Ovary (tissue), 9 donors: ENCODE measurements around the gene TKFC. TPM values are rescaled to one million over a fixed set of nuclear protein-coding genes. Genes with fewer than 3 reads are reported as not detected.

Source experiments
- DNase-seq, 5 donors: peaks; one replicate each; pipeline ENCODE4 v3.0.0-alpha.2; 2019 to 2020
- H3K27ac ChIP-seq, 2 donors: fragments of 200-600 bp; one replicate each; pipeline versions ENCODE4 v1.5.1 to v1.8.0; 2019 to 2022
- H3K27me3 ChIP-seq: fragments of 200-600 bp; one replicate; pipeline ENCODE4 v1.8.0; 2022
- H3K36me3 ChIP-seq: fragments of 200-600 bp; sonication (generic); one replicate; pipeline ENCODE4 v1.5.1; 2019
- H3K4me1 ChIP-seq: one replicate; pipeline ENCODE4 v1.8.1; 2013; ENCODE audit warnings: mild to moderate bottlenecking, moderate library complexity; ENCODE audit not compliant: insufficient read depth
- H3K4me3 ChIP-seq: fragments of 200-600 bp; sonication (generic); one replicate; pipeline ENCODE4 v1.5.1; 2017
- H3K9me3 ChIP-seq, 2 donors: fragments of 200-600 bp in 1 of 2; sonication (generic) in 1 of 2; one replicate each; pipeline versions ENCODE4 v1.5.1 to v1.8.1; 2013 to 2019; ENCODE audit warnings: mild to moderate bottlenecking in 1 of 2, moderate library complexity in 1 of 2
- CTCF ChIP-seq, 3 donors: fragments of 450-650 bp in 2 of 3; fragments of 200-600 bp in 1 of 3; IDR thresholded peaks; one replicate each; pipeline versions ENCODE4 v1.5.1 to v1.8.0; 2016 to 2022; ENCODE audit warnings: antibody characterized with exemption in 3 of 3, mild to moderate bottlenecking in 1 of 3
- EP300 ChIP-seq: sonication (generic); formaldehyde crosslinking; IDR thresholded peaks from one replicate; pipeline ENCODE4 v1.6.1; 2017; ENCODE audit warnings: antibody characterized with exemption
- POLR2A ChIP-seq: fragments of 450-650 bp; IDR thresholded peaks from one replicate; pipeline ENCODE4 v1.6.1; 2017; ENCODE audit warnings: antibody characterized with exemption, mild to moderate bottlenecking, moderate library complexity
- WGBS, 3 donors: extraction: QIAGEN DNeasy Blood & Tissue Kit in 1 of 3; methylation state at CpG; one replicate each; pipeline versions ENCODE4 v1.1.5 to v1.1.7; 2013 to 2017; 5-methylcytosine and 5-hydroxymethylcytosine counted together
- intact Hi-C, 4 donors: fragments of 100-400 bp; cut with DNase I; formaldehyde crosslinking; loops; one replicate each; pipeline versions ENCODE4 v1.11.0 to v1.15.1; 2022 to 2023
- polyA plus RNA-seq, 2 donors: library from polyadenylated mRNA; stranded (reverse); fragments of 200-250 nt in 1 of 2; fragments of 350-450 nt in 1 of 2; fragmentation: Illumina TruSeq in 1 of 2; extraction: RNeasy Lipid Tissue Mini Kit (QIAGEN cat#74804) in 1 of 2; gene quantifications; one replicate each; pipeline ENCODE4 v1.2.3, GENCODE V29; 2013 to 2014
- total RNA-seq, 7 donors: library from RNA; depleted of rRNA in 2 of 7; stranded (reverse); fragments of >200 nt in 2 of 7; fragmentation: NEBNext Ultra II Directional in 3 of 7; extraction: Animal tissue kit (Norgen Biotek cat#: 25700) in 3 of 7; gene quantifications; one replicate each; pipeline versions ENCODE4 v1.1.0 to v1.2.4, GENCODE V29; 2016 to 2023
- donor health status: DM: no; HTN: no; CAD: no; lungs with moderate emphysema.
- donor health status: DM: no; HTN: no; CAD: no.
- donor health status: Bipolar disorder and iron deficiency.
- donor health status: DM: yes; HTN: yes; CAD: no.
- donor health status: DM: no; HTN: no; CAD: no.
- donor health status: DM: yes; HTN: yes; CAD: no.

TKFC gene
- total and polyA plus RNA-seq, 9 donors, result 19.0 to 41.4 (median 30.4) TPM

- intact Hi-C loops, result no loop called here
These were observed 24.3 kb downstream of the TKFC start for GRCh38 chr11:61357233-61357893.

GRCh38 chr11:61357894-61358239 is 24.8 kb downstream of the TKFC start:
- Histone ChIP-seq H3K27ac (no peak overlapping the region), H3K27me3 (no peaks in the 10 kb centered on the region), H3K36me3 (no peaks in the 10 kb centered on the region), H3K4me1 (peaks cover 2% of the 10 kb centered on the region), H3K4me3 (no peak overlapping the region), H3K9me3 (no peaks in the 10 kb centered on the region)
- 93 to 96% (median 94%) methylated on average over 6 of the region's 6 CpGs for WGBS, 3 donors
- TF ChIP-seq EP300 (no peak), POLR2A (no peak), CTCF (IDR thresholded peaks at IDR 0.05) (no peak)
- intact Hi-C loops, result no loop called here
- DNase-seq, result no peak

More at GRCh38 chr11:61357233-61357893, 24.3 kb downstream of the TKFC start:
- no peak for DNase-seq
- Histone ChIP-seq H3K9me3 (no peaks in the 10 kb centered on the region), H3K27ac (no peak overlapping the region), H3K27me3 (no peaks in the 10 kb centered on the region), H3K4me1 (peaks cover 2% of the 10 kb centered on the region), H3K36me3 (no peaks in the 10 kb centered on the region), H3K4me3 (no peak overlapping the region)
- TF ChIP-seq EP300 (no peak), POLR2A (no peak), CTCF (IDR thresholded peaks at IDR 0.05) (no peak)
- WGBS, 3 donors, result 92 to 95% (median 92%) methylated on average over 9 of the region's 9 CpGs

GRCh38 chr11:61358566-61358965 is 25.5 kb downstream of the TKFC start:
- no peak for TF ChIP-seq POLR2A
- no peak for TF ChIP-seq CTCF (IDR thresholded peaks at IDR 0.05)
- no peak for TF ChIP-seq EP300
- H3K36me3 ChIP-seq, result no peaks in the 10 kb centered on the region
- H3K27me3 ChIP-seq, result no peaks in the 10 kb centered on the region
- DNase-seq, result no peak
- H3K4me1 ChIP-seq, result peaks cover 2% of the 10 kb centered on the region
- H3K4me3 ChIP-seq, result no peak overlapping the region
- no peaks in the 10 kb centered on the region for H3K9me3 ChIP-seq
- intact Hi-C loops, result no loop called here
- no peak overlapping the region for H3K27ac ChIP-seq
- WGBS, 3 donors, result 95 to 98% (median 97%) methylated on average over 11 of the region's 11 CpGs

- TF ChIP-seq EP300 (no peak), CTCF (IDR thresholded peaks at IDR 0.05) (no peak), POLR2A (no peak)
- WGBS, 3 donors, result 81 to 86% (median 82%) methylated on average over 6 of the region's 6 CpGs
- no peaks in the 10 kb centered on the region for H3K27me3 ChIP-seq
- no peak for DNase-seq
- H3K36me3 ChIP-seq, result no peaks in the 10 kb centered on the region
- intact Hi-C loops, result no loop called here
- no peak overlapping the region for H3K27ac ChIP-seq
- H3K9me3 ChIP-seq, result no peaks in the 10 kb centered on the region
- H3K4me1 ChIP-seq, result peaks cover 2% of the 10 kb centered on the region
- H3K4me3 ChIP-seq, result no peak overlapping the region
These were observed 26.5 kb downstream of the TKFC start for GRCh38 chr11:61359516-61359915.
